DMS79 (cell line): ENCODE results near the gene BRD1.
A peak's percentile ranks its signal among the peaks of the same experiment; 100 is the strongest.

Experiments used
- DNase-seq: peaks from one replicate; lab custom pipeline; 2025; lab: John Stamatoyannopoulos, UW

BRD1 gene

DNA sequence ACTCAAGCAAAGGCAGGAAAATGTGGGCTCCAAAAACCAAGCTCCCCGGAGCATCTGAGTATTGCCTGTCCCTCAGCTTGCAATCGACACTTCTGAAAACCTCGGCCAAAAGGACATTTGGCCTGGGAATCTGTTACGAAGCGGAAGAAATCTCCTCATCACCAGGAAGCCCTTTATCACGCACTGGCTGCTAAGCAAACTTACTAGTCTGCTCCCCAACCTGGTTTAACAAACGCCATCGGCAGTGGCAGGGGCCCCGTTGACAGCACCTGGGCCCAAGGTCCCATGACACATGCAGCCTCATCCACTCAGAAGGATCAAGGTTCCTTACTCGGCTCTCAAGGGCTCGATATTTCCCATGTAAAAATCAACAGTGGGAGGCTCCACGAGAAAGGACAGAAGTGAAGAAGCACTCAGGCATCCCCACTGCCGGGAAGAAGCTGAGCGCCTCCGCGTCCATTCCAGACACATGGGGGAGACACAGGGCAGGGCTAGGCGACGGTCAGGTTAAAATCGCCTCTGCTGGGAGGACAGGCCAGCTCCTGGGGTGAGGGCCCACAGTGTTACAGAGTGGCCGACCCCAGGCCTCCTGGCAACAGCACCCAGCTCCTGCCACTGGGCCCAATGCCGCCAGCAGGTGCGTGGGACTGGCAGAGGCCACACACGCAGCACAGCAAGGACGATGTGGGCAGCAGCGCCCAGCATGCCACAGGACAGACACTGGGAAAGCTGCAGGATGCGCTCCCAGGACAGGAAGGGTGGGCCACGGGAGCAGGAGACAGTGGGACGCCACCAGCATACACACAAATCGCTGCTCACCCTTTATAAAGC, 27.1 kb downstream of the BRD1 start:
- DNase-seq = no peak

DNA sequence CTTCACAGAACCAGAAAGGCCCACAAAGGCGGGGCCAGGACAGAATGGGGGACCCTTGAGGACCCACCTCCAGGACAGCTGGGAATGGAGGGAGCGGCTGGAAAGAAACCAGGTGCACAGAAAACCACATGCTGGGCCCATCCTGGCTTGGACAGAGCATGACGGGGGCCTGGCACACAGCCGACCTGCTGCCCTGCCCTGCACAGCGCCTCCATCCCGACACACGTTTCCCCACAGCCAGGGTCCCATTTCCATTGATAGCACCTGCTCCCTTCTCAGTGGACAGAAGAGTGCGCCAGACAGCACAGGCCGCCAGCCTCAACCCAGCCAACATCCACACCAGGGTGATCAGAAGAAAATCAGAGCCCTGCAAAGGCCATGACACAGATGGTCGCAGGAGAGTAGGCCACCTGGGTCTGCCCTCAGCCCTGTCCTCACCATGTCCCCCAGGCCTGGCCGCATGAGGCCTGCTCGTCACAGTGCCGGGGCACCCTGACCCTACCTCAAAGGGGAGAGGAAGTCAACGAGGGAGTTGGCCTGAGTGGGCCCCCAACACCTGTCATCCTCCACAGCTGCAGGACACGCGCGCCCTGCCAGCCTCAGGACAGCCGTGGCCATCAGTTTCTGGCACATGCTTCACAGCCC, 28.1 kb downstream of the BRD1 start:
- DNase-seq = no peak

DNA sequence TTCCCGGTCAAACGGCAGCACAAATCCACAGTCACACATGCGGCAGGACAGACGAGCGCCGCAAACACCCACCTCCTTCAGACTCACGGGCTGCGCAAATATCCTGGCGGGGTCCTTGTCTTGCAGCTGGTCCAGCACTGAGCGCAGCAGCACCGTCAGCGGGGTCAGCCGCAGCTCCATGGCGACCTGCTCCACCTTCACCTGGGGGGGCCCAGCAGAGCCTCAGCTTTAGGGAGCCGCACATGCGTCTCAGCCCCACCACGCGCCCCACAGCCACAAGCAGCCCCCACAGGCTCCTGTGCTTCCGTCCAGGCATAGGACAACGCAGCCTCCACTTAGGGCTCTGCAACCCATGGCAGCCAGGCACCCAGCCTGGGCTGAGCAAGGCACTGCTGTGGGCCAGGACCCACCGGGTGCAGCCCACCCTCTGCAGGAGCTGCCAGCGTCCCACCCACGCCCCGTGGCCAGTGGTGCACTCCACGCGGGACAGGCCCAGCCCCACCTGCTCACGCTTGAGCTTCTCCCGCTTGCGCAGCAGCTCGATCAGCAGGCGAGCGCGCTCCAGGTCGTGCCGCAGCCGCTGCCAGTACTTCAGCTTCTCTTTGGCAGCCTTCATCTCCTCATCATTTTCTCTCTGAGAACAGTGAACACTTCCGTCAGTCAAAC, 29.1 kb downstream of the BRD1 start:
- no peak for DNase-seq

DNA sequence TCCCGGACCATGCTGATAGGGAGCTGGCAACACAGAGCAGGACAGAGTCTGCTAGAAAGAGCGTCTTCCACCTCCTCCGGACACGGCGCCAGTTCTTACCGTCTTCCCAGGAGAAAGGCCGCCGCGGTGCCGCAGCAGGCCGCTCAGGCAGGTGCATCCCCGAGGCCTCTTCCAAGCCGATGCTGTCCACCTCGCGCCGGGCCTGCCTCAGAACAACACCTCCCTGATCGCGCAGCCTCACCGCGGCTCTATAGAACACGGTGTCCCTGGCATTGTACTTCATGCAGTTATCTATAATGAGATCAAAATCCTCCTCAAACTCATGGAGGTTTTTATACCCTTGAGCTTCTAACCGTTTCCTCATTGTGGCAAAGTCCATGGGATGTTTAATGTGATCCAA, 30.0 kb downstream of the BRD1 start:
- no peak for DNase-seq

DNA sequence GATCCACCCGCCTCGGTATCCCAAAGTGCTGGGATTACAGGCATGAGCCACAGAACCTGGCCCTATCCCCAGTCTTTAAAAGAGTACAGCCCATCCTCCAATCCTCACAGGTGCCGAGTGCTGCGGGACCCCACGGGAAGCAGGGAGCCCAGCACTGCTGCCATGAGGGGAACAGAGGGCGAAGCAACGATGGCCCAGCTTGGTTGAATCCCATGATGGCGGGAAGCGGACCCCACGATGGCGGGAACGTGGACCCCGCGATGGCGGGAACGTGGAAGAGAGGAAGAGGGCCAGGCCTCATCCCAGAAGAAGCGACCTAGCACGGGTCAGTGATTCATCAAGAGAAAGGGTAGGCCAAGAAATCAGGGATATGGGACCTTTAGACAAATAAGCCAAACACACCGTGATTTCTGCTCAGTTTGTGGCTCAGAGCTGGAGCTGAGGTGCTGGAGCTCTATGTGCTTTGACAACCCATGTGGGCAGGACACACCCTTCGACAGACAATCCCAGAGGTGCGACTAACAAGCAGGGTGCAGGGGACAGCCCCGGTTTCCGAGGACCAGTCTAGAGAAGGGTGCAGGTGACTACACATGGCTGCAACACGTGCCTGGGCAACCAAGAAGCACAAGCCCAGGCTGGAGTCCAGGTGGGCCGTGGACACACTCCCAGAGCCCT, 30.9 kb downstream of the BRD1 start:
- no peak for DNase-seq

DNA sequence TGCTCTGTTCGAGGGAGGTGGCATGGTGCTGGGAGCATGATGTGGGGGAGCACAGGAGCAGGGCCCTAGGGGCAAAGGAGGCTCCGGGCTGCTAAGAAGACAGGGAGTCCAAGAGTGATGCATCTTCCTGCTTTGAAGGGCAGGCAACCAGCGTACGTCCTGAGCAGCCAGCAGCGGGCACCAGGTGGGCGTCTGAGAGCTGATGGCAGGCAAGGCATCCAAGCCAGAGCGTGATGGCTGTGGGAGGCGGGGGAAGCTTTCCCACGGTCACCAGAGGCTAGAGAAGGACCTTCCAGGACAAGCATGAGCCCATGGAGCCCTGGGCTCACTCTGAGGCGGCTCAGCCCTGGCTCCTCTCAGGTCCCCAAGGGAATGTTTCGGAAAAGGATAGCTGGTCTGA, 32.2 kb downstream of the BRD1 start:
- DNase-seq = no peak

DNA sequence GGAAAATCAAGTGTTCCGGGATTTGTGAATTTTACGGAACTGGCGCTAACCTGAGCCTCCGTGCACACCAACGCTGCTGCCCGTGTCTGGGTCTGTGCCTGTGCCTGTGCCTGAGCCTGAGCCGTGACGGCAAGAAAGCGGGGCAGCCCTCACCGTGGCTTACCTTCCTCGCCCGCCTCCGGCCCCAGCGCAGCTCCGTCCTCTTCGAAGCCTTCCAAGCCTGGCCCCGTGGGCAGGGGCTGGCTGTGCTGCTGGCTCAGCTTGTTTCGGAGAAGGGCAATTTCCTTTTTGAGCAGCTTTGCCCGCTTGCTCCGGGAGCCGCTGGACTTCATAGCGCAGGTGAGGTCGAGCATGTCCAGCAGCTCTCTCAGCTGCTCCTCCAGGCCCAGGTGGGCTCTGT, 33.8 kb downstream of the BRD1 start:
- DNase-seq = no peak

DNA sequence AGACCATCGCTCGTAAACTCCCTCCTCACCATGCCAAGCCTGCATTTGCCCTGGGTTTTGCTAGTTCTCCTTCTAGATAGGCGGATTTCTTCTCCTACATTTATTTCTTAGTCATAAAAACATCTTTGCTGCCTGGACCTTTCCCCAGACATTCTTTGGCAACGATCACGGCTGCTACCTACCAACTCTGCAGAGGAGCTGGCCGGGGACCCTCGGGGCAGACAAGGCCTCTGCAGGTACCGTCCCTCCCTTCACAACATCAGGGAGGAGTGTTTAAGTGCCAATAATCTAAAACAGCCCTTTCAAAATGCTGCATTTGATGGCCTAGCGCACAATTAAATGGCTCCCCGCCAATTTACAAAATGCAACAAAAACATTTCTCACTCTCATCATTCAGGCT, 34.4 kb downstream of the BRD1 start:
- peak; percentile 17 for DNase-seq

DNA sequence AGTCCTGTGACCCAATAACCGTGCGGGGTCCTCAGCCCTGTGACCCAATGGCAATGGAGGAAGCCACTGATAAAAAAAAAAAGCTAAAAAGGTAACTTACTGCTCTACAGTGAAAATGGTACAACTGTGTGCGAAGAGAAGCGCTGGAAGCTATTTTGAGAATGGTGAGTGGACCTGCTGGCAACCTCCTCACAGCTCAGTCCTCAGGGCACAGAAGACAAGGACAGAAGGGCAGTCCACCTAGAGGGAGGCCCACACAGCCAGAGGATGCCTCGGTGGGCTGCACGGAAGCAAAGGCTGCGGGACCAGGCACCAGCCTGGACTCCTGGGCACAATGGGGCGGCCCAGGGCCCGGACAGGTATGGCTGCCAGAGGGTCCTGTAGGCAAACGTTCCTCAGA, 35.6 kb downstream of the BRD1 start:
- DNase-seq = no peak

DNA sequence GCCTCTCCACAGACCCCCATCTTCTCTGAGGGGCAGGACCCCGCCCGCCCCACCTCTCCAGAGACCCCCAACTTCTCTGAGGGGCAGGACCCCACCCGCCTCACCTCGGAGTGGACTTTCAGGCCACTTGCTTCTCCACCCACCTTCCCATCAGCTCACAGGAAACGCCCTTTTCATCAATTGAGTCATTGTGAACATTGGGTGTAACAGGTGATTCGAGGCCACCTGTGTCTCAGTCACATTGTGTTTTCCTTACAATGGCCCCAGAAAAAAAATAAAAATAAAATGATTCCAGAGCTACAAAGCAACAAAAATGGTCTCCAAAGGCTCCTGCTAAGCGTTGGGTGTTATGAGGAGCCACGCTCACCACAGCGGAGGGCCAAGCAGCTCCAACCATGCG, 36.0 kb downstream of the BRD1 start:
- no peak for DNase-seq

DNA sequence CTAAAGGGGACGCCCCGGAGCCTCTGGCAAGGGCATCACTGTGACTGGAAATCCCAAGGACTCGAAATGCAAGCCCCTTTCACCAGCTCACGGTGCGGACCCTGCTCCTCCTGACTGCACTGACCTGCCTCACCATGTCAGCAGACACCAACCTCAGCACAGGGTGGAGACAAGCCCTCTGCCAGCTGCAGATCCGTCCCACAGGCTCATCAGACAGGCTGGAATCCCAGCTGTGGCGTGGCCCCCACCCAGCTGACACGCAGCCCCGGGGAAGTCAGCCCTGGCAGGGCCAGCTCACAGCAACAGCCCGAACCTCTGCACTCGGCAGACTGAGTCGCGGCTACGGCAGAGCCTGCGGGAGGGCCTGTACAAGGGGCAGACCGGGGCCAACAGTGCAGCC, 36.8 kb downstream of the BRD1 start:
- DNase-seq = no peak

DNA sequence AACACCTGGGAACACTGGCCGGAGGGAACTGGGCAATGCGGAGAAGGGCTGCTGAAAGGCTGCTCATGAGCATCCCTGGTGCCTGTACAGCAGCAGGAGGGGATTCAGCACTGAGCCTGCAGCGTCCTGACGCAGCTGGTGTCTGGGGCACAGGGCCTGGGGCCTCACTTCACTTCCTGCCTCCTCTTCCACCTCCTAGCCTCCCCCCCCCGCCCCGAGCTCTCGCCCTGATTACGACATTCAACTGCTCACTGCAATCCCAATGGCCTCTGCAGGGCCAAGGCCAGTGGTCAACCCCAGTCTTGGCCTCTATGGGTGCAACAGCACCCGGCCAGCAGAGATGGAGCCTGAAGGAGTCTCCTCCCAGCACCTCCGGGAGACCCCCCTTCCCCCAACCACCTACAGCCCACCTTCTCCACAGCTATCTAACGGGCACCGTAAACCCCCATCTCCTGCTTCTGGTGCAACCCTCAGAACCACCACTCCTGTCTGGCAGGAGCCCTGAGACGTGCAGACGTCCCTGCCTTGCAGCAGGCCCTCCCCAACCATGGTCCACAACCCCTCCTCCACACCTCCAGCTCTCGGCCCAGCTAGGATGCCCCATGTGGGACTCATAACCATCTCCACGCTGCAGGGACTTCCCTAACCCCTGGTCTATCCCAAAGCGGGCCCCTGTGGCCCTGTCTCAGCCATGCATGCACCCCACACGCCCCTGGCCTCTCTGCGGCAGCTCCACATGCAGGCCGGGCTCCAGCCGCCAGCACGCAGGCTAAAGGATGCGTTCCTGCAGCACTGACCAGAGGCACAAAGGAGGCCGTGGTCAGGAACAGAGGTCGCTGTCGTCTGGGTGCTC, 38.2 kb downstream of the BRD1 start:
- no peak for DNase-seq

DNA sequence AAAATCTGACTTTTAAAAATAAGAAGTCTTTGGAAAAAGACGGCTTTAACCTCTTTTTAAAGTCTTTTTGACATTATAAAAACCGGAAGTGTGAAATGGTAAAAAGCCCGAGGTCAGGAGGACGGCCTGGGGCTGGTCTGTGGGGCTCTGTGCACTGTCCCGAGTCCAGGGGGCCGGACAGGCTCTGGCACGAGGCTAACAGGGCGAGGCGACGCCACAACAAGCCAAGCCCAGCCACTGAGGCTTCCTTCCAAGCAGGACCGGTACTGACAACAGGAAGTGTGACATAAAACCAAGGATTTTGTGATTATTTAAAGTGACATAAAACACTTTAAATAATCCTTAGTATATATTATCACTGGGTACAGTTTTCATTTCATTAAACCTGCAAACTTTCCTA, 39.2 kb downstream of the BRD1 start:
- no peak for DNase-seq

DNA sequence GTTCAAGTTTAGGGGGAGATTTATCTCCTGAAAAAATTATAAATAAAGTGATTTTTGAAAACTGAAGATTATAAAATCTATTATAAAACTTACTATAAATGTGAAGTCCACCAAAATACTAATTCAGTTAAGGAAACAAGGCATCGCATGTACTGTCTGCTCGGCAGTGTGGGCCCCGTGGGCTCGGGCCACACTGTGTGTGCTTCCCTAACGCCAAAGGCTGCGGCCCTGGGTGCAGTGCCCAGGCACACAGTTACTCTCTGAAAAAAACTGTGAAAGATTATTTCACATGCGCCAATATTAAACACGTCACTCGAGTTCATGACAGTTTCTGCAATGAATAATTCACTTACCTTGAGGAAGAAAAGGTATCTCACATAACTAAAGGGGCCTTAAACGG, 39.8 kb downstream of the BRD1 start:
- DNase-seq = no peak

DNA sequence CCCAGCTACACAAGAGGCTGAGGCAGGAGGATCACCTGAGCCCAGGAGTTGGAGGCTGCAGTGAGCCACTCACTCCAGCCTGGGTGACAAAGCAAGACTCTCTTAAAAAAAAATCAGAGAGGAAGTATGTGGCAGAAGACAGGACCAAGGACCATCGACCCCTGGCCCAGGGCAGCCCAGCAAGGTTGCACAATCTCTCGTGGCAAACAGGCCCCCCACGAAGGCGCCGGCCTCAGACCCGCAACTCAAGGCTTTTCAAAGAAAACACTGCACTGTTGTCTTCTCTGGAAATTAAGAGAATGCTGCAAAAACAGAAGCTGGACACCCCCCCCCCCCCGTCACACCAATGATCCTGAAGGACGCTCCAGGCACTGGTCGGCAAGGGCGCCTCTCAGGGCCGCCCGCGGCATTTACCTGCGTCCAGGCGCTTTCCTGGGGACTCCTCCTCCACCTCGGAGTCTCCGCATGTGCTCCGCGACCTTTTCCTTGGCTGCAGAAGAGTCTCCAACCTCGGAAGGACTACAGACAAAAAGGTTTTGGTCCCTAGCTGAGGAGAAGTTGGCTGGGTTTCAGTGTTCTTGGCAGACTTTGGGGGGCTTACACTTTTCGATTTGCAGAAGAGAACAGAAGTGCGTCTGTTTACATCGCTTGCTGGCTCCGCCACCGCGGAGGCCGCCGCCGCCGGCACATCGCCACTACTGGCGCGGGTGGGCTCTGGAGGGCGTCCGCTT, 40.5 kb downstream of the BRD1 start:
- no peak for DNase-seq

DNA sequence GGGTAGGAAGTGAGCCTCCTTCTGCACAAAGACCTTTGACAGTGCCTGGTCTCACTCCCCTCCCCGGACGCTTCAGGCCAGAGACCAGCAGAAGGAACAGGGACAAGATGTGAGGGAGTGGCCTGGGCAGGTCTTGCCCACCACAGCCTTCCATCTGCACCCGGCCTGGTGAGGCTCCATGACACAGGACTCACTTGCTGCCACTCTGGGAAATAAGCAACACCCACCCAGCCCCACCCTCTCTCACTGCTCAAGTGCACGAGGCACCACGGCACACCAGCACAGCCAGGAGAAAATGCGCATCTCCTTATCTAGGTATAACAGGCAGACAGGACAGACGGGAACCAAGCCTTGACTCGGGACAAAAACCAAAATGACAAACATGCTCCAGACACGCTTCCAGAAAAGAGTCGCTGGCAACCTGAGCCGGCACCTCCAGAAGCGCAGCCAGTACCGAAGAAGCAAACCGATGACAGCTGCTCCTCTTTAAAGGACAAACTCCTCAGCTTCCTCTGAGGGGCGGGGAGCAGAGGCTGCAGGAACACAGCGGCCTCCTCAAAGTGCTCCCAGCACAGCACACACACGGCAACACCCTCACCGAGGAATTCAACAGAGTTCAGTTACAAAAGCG, 41.7 kb downstream of the BRD1 start:
- DNase-seq = no peak

DNA sequence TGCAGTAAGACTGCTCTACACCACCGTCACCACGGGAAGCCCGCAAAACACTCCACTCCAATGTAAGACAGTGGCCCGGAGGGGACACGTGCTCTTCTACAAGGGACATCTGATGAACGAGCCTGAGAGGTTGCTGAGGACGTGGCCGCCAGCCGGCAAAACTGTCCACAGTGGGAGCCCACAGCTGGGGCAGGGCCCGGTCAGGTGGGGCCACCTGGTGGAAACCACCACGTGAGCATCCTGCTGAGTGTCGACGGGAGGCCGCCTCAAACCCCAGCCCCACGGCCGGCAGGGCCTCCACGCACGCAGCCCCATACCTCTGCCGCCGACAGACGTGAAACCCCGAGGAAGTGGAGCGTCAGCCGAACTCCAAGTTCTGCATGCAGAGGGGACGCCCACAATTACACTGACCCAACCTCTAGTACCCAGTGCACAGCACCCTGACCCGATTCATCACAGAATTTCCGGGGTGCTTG, 42.6 kb downstream of the BRD1 start:
- no peak for DNase-seq

DNA sequence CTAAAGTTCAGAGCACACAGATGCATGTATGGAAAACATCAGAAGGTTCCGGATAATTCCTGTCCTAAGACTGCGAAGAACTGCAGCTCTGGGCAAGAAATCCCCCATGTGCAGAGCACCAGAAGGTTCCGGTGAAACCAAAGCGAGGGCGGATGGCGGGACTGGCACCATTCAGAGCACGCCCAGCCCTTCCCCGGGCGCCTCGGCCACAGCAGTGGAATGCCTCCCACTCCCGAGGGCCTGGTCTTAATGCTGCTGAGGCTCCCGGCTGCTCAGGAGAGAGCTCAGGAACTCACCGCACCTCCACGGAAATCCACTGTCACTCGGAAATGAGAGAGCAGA, 43.1 kb downstream of the BRD1 start:
- no peak for DNase-seq

DNA sequence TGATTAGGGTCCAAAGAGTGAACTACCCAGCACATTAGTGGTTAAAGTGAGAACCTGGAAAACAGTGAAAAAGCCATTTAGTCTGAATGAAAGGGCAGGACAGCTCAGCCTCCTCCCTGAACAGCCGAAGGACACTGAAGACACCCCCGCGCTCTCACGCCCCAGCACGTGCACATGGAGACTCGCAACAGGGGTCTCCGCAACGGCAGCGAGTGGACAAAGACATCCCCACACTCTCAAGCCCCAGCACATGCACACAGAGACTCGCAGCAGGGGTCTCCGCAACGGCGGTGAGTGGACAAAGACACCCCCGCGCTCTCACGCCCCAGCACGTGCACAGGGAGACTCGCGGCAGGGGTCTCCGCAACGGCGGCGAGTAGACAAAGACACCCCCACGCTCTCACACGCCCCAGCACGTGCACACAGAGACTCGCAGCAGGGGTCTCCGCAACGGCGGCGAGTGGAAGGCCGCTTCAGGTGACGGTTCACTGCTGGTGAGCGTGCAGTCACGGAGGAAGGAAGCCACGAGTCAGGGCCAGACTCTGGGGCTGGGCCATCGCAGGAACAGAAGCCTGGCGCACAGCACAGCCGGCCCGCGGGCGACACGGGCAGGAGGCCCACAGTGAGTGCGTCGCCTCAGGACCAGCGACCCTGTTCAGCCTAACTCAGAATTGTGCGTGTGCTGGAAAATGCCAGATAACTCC, 43.6 kb downstream of the BRD1 start:
- DNase-seq = no peak
